Lower leg skin (tissue), 3 donors: ENCODE measurements around the gene TMEM196.

ENCODE experiments used
- CTCF ChIP-seq, 3 donors: fragments of 450-650 bp; IDR thresholded peaks; one replicate each; pipeline ENCODE4 v1.5.1; 2016; ENCODE audit warnings: antibody characterized with exemption in 3 of 3, mild to moderate bottlenecking in 3 of 3, moderate library complexity in 2 of 3
- POLR2A ChIP-seq, 2 donors: fragments of 450-650 bp; IDR thresholded peaks; one replicate each; pipeline ENCODE4 v1.6.1; 2016 to 2017; ENCODE audit warnings: antibody characterized with exemption in 2 of 2, mild to moderate bottlenecking in 1 of 2, moderate library complexity in 1 of 2

- no peak for TF ChIP-seq CTCF (IDR thresholded peaks at IDR 0.05)
- TF ChIP-seq POLR2A (IDR thresholded peaks at IDR 0.05) = no peak
Measured at GRCh38 chr7:19772306-19772705, 1.1 kb downstream of the TMEM196 start.
